HEK293 (cell line): ENCODE results near the gene CDH23.
A peak's percentile ranks its signal among the peaks of the same experiment; 100 is the strongest.

ENCODE experiments used
- CTCF ChIA-PET: fragments of 350-600 bp; formaldehyde crosslinking; extraction: SDS; loops from one replicate; lab custom pipeline; 2021; ENCODE audit warnings: antibody characterized with exemption; lab: Yijun Ruan, JAX
- POLR2A ChIA-PET: fragments of 300-600 bp; formaldehyde crosslinking; extraction: SDS; loops from one replicate; lab custom pipeline; 2020; ENCODE audit warnings: antibody characterized with exemption, inconsistent platforms; lab: Yijun Ruan, JAX
- H3K27ac ChIP-seq: fragments of 200-500 bp; sonication (Bioruptor generic); 2 replicates; pipeline ENCODE4 v1.5.1; 2014; ENCODE audit warnings: low read depth, low read length, control low read depth, inconsistent platforms; ENCODE audit errors: extremely low read depth
- H3K36me3 ChIP-seq, 2 experiments: fragments of 200-500 bp in 1 of 2; sonication (Bioruptor generic) in 1 of 2; 1 replicate in 1 of 2; 2 replicates in 1 of 2; pipeline ENCODE4 v1.5.1; 2014 to 2017; ENCODE audit warnings: inconsistent platforms in 2 of 2, low read length in 2 of 2; ENCODE audit not compliant: control insufficient read depth in 2 of 2, insufficient read depth in 1 of 2
- H3K4me1 ChIP-seq: fragments of 200-500 bp; sonication (Bioruptor generic); 2 replicates; pipeline ENCODE4 v1.5.1; 2014; ENCODE audit warnings: mild to moderate bottlenecking, low read length, inconsistent platforms; ENCODE audit not compliant: control insufficient read depth, insufficient read depth
- H3K4me3 ChIP-seq: 2 replicates; pipeline ENCODE4 v1.5.1; 2011; ENCODE audit warnings: low read depth, mild to moderate bottlenecking, control low read depth, low read length, moderate library complexity
- H3K9me3 ChIP-seq: fragments of 200-500 bp; sonication (Bioruptor generic); 2 replicates; pipeline ENCODE4 v1.5.1; 2014; ENCODE audit warnings: low read depth, low read length, inconsistent platforms; ENCODE audit not compliant: control insufficient read depth, insufficient read depth
- IKZF3 ChIP-seq: fragments of 450-650 bp; IDR thresholded peaks from 2 replicates; pipeline ENCODE4 v1.5.0; 2018; ENCODE audit warnings: missing biosample characterization, mild to moderate bottlenecking, missing genetic modification characterization, moderate library complexity
- MZF1 ChIP-seq: fragments of 450-650 bp; formaldehyde crosslinking; IDR thresholded peaks from 2 replicates; pipeline ENCODE4 v1.5.1; 2017; ENCODE audit warnings: missing biosample characterization, missing genetic modification characterization, borderline replicate concordance
- OVOL3 ChIP-seq: fragments of 450-650 bp; formaldehyde crosslinking; IDR thresholded peaks from 2 replicates; pipeline ENCODE4 v1.5.1; 2016; ENCODE audit warnings: missing biosample characterization, missing genetic modification characterization
- PBX3 ChIP-seq: sonication (generic); formaldehyde crosslinking; IDR thresholded peaks from 2 replicates; pipeline ENCODE4 v1.8.1; 2022; ENCODE audit warnings: mild to moderate bottlenecking, moderate library complexity, missing genetic modification reagents
- REST ChIP-seq: fragments of 450-650 bp; formaldehyde crosslinking; IDR thresholded peaks from 2 replicates; pipeline ENCODE4 v1.5.1; 2016; ENCODE audit warnings: missing biosample characterization, missing genetic modification characterization
- SCRT1 ChIP-seq: fragments of 450-650 bp; formaldehyde crosslinking; IDR thresholded peaks from 2 replicates; pipeline ENCODE4 v1.5.1; 2016; ENCODE audit warnings: missing biosample characterization, missing genetic modification characterization, borderline replicate concordance
- SCRT2 ChIP-seq: fragments of 450-650 bp; formaldehyde crosslinking; IDR thresholded peaks from 2 replicates; pipeline ENCODE4 v1.5.1; 2016; ENCODE audit warnings: missing biosample characterization, missing genetic modification characterization
- ZBTB17 ChIP-seq: fragments of 450-650 bp; formaldehyde crosslinking; IDR thresholded peaks from 2 replicates; pipeline ENCODE4 v1.5.1; 2016; ENCODE audit warnings: missing biosample characterization, missing genetic modification characterization
- ZNF221 ChIP-seq: fragments of 450-650 bp; formaldehyde crosslinking; IDR thresholded peaks from 2 replicates; pipeline ENCODE4 v1.5.1; 2017; ENCODE audit warnings: missing biosample characterization, missing genetic modification characterization, borderline replicate concordance
- ZNF302 ChIP-seq: fragments of 450-650 bp; formaldehyde crosslinking; IDR thresholded peaks from 2 replicates; pipeline ENCODE4 v1.5.1; 2016; ENCODE audit warnings: missing biosample characterization, missing genetic modification characterization, low read depth
- ZNF394 ChIP-seq: fragments of 450-650 bp; formaldehyde crosslinking; IDR thresholded peaks from 2 replicates; pipeline ENCODE4 v1.5.1; 2016; ENCODE audit warnings: missing biosample characterization, missing genetic modification characterization, mild to moderate bottlenecking, moderate library complexity, borderline replicate concordance
- ZNF514 ChIP-seq: fragments of 450-650 bp; formaldehyde crosslinking; IDR thresholded peaks from 2 replicates; pipeline ENCODE4 v1.5.1; 2016; ENCODE audit warnings: missing biosample characterization, missing genetic modification characterization
- ZNF837 ChIP-seq: fragments of 450-650 bp; formaldehyde crosslinking; IDR thresholded peaks from 2 replicates; pipeline ENCODE4 v1.5.1; 2016; ENCODE audit warnings: missing biosample characterization, missing genetic modification characterization

CDH23 gene

GRCh38 chr10:71852355-71852937 lies 455.7 kb downstream of the CDH23 start (continued):
- no peak for TF ChIP-seq ZNF394 (tag by site-specific recombination)
- TF ChIP-seq OVOL3 (tag by site-specific recombination), result no peak
- TF ChIP-seq PBX3 (CRISPR knock-in tag), result no peak
- TF ChIP-seq ZNF221, result no peak
- no peak for TF ChIP-seq IKZF3 (tag by site-specific recombination)
- TF ChIP-seq, all 188 proteins: peak for 0

GRCh38 chr10:71854031-71854430 lies 457.3 kb downstream of the CDH23 start:
- Histone ChIP-seq H3K4me1 (0 out of 2 replicates have a peak, but pooled peaks cover 3% of the 10 kb centered on the region), H3K36me3 (no peaks in the 10 kb centered on the region), H3K4me3 (no peak overlapping the region), H3K9me3 (no peaks in the 10 kb centered on the region), H3K27ac (no peak overlapping the region)
- ChIA-PET CTCF (interaction anchor here (1.0 kb wide), 1 partner anchor 18 kb away, joined by 5 read pairs; no protein-coding TSS in a partner anchor), POLR2A (interaction anchor here (0.6 kb wide), 1 partner anchor 33 kb away, joined by 7 read pairs; no protein-coding TSS in a partner anchor)
- TF ChIP-seq ZNF302 (tag by site-specific recombination) (no peak), MZF1 (tag by site-specific recombination) (no peak), ZBTB17 (tag by site-specific recombination) (0 out of 2 replicates have a peak, but pooled peaks have one; percentile 26), REST (peak; percentile 50; the same call in 1 of the 2 replicates), SCRT1 (no peak), SCRT2 (no peak)

- H3K27ac ChIP-seq, result no peak overlapping the region
- no peak overlapping the region for H3K4me3 ChIP-seq
- POLR2A ChIA-PET, result no interaction called here
- no peak for TF ChIP-seq ZNF837
- no peak for TF ChIP-seq PBX3 (CRISPR knock-in tag)
- no peak for TF ChIP-seq ZNF514 (tag by site-specific recombination)
- no peaks in the 10 kb centered on the region for H3K9me3 ChIP-seq
- CTCF ChIA-PET, result interaction anchor here (1.0 to 1.7 kb wide), 2 partner anchors 9 to 40 kb away, joined by 3 read pairs; no protein-coding TSS in a partner anchor
- H3K4me1 ChIP-seq, result peaks cover 8% of the 10 kb centered on the region
- no peaks in the 10 kb centered on the region for H3K36me3 ChIP-seq
Measured at GRCh38 chr10:71856619-71857018, 459.9 kb downstream of the CDH23 start.
